Measurements from ENCODE around the gene NPAS3. TPM values are rescaled to one million over a fixed set of nuclear protein-coding genes. Genes with fewer than 3 reads are reported as not detected.

NPAS3 gene
- total RNA-seq, 2 experiments from 2014 or later: not detected

DNA sequence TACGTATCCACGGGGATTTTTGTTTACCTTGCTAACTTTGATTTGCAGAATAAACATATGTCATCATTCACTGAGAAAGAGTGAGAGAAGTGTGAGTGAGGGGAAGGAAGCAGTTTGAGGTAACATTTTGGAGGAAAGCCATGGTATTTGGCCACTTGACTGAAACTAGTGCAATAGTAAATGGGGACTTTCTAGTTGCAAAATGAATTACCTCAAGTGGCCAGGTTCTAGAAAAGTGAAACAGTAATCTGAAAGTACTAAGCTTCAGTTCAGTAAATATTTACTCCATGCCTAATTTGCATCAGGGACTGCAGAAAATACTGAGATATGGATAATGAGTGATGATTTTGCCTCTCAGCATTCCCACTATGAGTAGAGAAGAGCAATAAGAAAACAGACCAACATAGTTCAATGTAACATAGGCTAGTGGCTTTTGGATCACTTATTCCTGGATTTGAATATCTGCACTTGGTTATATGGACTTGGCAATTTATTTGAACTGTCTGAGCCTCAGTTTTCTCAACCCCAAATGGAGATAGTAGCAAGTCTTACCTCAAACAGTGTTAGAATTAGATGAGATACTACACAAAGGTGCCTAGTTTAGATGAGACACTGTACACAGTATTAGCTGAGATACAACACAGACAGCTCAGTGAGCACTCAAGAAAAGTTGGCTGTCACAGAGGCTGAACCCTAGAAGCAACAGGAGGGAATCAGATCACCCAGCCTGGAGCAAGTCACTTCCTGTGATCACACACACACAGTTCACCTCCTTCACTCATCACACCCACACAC lies 439.1 kb downstream of the NPAS3 start:
- ChIA-PET POLR2A (no interaction called here), CTCF (ENCODE audit: unreplicated experiment) (no interaction called here)
- TF ChIP-seq, protein P1, sequence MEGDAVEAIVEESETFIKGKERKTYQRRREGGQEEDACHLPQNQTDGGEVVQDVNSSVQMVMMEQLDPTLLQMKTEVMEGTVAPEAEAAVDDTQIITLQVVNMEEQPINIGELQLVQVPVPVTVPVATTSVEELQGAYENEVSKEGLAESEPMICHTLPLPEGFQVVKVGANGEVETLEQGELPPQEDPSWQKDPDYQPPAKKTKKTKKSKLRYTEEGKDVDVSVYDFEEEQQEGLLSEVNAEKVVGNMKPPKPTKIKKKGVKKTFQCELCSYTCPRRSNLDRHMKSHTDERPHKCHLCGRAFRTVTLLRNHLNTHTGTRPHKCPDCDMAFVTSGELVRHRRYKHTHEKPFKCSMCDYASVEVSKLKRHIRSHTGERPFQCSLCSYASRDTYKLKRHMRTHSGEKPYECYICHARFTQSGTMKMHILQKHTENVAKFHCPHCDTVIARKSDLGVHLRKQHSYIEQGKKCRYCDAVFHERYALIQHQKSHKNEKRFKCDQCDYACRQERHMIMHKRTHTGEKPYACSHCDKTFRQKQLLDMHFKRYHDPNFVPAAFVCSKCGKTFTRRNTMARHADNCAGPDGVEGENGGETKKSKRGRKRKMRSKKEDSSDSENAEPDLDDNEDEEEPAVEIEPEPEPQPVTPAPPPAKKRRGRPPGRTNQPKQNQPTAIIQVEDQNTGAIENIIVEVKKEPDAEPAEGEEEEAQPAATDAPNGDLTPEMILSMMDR (conservative IDR thresholded peaks at IDR 0.05; ENCODE audit: low read length): no peak
- TF ChIP-seq EZH2phosphoT487 (IDR thresholded peaks at IDR 0.05; ENCODE audit: borderline replicate concordance, low read depth, low read length): no peak
- intact Hi-C loops (cut with micrococcal nuclease; ENCODE audit: unreplicated experiment): no loop called here
- Histone ChIP-seq H3K9me2 (ENCODE audit: insufficient read depth, low read length) (no peaks in the 10 kb centered on the region), H2AFZ (ENCODE audit: low read length) (no peak overlapping the region), H3K79me2 (ENCODE audit: insufficient read depth, low read depth, low read length) (no peaks in the 10 kb centered on the region), H3K36me3 (ENCODE audit: insufficient read depth, low read length) (no peaks in the 10 kb centered on the region), H3K4me3 (ENCODE audit: low read depth, low read length, poor library complexity, severe bottlenecking) (no peak overlapping the region), H4K20me1 (ENCODE audit: insufficient read depth, low read length) (no peaks in the 10 kb centered on the region), H3K4me2 (ENCODE audit: low read length) (no peak overlapping the region), H3K27ac (ENCODE audit: low read depth, low read length, poor library complexity, severe bottlenecking) (no peak overlapping the region), H3K9me3 (ENCODE audit: low read length) (no peaks in the 10 kb centered on the region), H3K4me1 (ENCODE audit: insufficient read depth, low read length, poor library complexity, severe bottlenecking) (no peaks in the 10 kb centered on the region)
- no peak for DNase-seq (ENCODE audit: low spot score)
- BruUV-seq (replicated peaks): no TSS peak

DNA sequence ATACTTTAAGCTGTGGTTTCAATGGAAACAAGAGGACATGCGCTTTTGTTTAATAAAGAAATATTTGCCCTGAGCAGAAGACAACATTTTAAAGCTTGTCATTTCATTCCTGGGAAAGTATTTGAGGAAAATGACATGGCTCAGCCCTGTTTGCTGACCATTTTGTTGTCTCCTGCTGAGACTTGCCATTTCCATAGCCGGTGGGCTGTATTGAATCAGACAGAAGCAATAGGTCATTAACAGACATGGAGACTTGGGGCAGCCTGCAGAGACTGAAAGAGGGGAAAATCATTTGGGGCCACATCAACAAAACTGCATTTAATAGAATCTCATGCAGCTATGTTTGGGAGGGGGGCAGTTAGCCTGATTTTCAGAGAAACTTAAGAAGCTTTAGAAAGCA lies 443.0 kb downstream of the NPAS3 start:
- intact Hi-C loops (cut with micrococcal nuclease; ENCODE audit: unreplicated experiment): no loop called here
- POLR2A ChIA-PET: no interaction called here
- no peaks in the 10 kb centered on the region for H3K9me3 ChIP-seq (ENCODE audit: low read length)
- H3K4me2 ChIP-seq (ENCODE audit: low read length): no peak overlapping the region
- H2AFZ ChIP-seq (ENCODE audit: low read length): no peak overlapping the region
- TF ChIP-seq EZH2phosphoT487 (IDR thresholded peaks at IDR 0.05; ENCODE audit: borderline replicate concordance, low read depth, low read length): no peak
- TF ChIP-seq, protein P1 (conservative IDR thresholded peaks at IDR 0.05; ENCODE audit: low read length): no peak
- no TSS peak for BruUV-seq (replicated peaks)
- H3K9me2 ChIP-seq (ENCODE audit: insufficient read depth, low read length): no peaks in the 10 kb centered on the region
- no peak overlapping the region for H3K4me3 ChIP-seq (ENCODE audit: low read depth, low read length, poor library complexity, severe bottlenecking)
- CTCF ChIA-PET (ENCODE audit: unreplicated experiment): no interaction called here
- no peaks in the 10 kb centered on the region for H3K79me2 ChIP-seq (ENCODE audit: insufficient read depth, low read depth, low read length)
- H3K4me1 ChIP-seq (ENCODE audit: insufficient read depth, low read length, poor library complexity, severe bottlenecking): no peaks in the 10 kb centered on the region
- no peak for DNase-seq (ENCODE audit: low spot score)
- no peaks in the 10 kb centered on the region for H3K36me3 ChIP-seq (ENCODE audit: insufficient read depth, low read length)
- H4K20me1 ChIP-seq (ENCODE audit: insufficient read depth, low read length): no peaks in the 10 kb centered on the region
- no peak overlapping the region for H3K27ac ChIP-seq (ENCODE audit: low read depth, low read length, poor library complexity, severe bottlenecking)

DNA sequence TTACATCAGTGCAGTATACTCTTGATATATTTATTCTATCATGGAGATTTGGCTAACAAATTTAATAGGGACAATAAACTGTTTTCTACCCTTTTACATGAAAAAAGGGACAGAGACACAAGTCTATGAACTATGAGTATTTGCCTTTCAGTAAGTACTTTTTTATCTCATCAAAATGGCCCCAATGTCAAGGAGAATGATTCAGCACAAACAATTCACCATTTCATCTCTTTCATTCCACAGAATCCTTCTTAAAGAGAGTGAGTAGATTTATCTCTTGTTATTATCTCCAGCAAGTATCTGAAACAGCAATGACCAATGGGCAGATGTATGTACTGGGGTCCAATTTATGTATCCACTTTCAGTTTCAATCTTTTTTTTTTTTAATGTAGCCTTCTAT lies 447.5 kb downstream of the NPAS3 start:
- no TSS peak for BruUV-seq (replicated peaks)
- no peak overlapping the region for H2AFZ ChIP-seq (ENCODE audit: low read length)
- no peak overlapping the region for H3K4me2 ChIP-seq (ENCODE audit: low read length)
- H3K9me3 ChIP-seq (ENCODE audit: low read length): no peaks in the 10 kb centered on the region
- no peaks in the 10 kb centered on the region for H3K79me2 ChIP-seq (ENCODE audit: insufficient read depth, low read depth, low read length)
- H3K4me1 ChIP-seq (ENCODE audit: insufficient read depth, low read length, poor library complexity, severe bottlenecking): no peaks in the 10 kb centered on the region
- H3K4me3 ChIP-seq (ENCODE audit: low read depth, low read length, poor library complexity, severe bottlenecking): no peak overlapping the region
- H3K36me3 ChIP-seq (ENCODE audit: insufficient read depth, low read length): no peaks in the 10 kb centered on the region
- ChIA-PET POLR2A (no interaction called here), CTCF (ENCODE audit: unreplicated experiment) (no interaction called here)
- no peak for DNase-seq (ENCODE audit: low spot score)
- no peaks in the 10 kb centered on the region for H4K20me1 ChIP-seq (ENCODE audit: insufficient read depth, low read length)
- H3K27ac ChIP-seq (ENCODE audit: low read depth, low read length, poor library complexity, severe bottlenecking): no peak overlapping the region
- TF ChIP-seq, protein P1 (conservative IDR thresholded peaks at IDR 0.05; ENCODE audit: low read length): no peak
- no peak for TF ChIP-seq EZH2phosphoT487 (IDR thresholded peaks at IDR 0.05; ENCODE audit: borderline replicate concordance, low read depth, low read length)
- no peaks in the 10 kb centered on the region for H3K9me2 ChIP-seq (ENCODE audit: insufficient read depth, low read length)
- intact Hi-C loops (cut with micrococcal nuclease; ENCODE audit: unreplicated experiment): no loop called here
